ENCODE results near the gene ZMYND15. TPM values are rescaled to one million over a fixed set of nuclear protein-coding genes. Genes with fewer than 3 reads are reported as not detected.

Gene ZMYND15
- total and polyA plus RNA-seq, 2 of the 13 experiments (the other 11 are each of a cell fraction or from before 2014, with no cell fraction given): 0.24 to 2.7 TPM

DNA sequence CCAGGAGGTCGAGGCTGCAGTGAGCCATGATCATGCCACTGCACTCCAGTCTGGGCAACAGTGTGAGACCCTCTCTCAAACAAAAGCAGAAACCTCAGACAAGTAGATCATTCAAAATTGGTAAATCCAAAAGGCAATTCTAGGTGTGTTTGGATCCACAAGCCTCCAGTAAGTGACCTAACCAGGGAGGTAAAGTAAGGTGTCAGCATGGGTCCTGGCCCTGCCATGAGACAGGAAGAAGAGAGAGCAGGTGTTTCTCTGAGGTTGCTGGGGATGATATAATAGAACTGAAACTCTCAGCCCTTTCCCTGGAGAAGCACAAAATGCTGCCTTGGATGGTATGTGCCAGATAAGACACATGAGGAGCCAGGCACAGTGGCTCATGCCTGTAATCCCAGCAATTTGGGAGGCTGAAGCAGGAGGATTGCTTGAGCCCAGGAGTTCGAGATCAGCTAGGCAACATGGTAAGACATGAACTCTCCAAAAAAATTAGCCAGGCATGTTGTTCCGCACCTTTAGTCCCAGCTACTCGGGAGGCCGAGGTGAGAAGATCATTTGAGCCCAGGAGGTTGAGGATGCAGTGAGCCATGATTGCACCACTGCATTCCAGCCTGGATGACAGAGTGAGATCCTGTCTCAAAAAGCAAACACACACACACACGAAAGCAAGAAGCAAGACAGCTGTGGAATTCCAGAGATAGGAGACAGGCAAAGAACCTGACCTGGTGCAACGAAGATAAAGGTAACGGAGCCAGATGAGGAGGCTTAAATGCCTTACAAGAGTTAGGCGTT, 38.5 kb downstream of the ZMYND15 start (continued):
- TF ChIP-seq, protein P1, sequence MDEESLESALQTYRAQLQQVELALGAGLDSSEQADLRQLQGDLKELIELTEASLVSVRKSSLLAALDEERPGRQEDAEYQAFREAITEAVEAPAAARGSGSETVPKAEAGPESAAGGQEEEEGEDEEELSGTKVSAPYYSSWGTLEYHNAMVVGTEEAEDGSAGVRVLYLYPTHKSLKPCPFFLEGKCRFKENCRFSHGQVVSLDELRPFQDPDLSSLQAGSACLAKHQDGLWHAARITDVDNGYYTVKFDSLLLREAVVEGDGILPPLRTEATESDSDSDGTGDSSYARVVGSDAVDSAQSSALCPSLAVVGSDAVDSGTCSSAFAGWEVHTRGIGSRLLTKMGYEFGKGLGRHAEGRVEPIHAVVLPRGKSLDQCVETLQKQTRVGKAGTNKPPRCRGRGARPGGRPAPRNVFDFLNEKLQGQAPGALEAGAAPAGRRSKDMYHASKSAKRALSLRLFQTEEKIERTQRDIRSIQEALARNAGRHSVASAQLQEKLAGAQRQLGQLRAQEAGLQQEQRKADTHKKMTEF (CRISPR knock-in tag; IDR thresholded peaks at IDR 0.05): peak; percentile 84
- TF ChIP-seq, protein P2, sequence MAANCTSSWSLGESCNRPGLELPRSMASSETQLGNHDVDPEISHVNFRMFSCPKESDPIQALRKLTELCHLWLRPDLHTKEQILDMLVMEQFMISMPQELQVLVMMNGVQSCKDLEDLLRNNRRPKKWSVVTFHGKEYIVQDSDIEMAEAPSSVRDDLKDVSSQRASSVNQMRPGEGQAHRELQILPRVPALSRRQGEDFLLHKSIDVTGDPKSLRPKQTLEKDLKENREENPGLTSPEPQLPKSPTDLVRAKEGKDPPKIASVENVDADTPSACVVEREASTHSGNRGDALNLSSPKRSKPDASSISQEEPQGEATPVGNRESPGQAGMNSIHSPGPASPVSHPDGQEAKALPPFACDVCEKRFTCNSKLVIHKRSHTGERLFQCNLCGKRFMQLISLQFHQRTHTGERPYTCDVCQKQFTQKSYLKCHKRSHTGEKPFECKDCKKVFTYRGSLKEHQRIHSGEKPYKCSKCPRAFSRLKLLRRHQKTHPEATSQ (CRISPR knock-in tag; IDR thresholded peaks at IDR 0.05; ENCODE audit: borderline replicate concordance): 0 out of 2 replicates have a peak, but pooled peaks have one; percentile 31
- TF ChIP-seq ZFP41 (CRISPR knock-in tag; IDR thresholded peaks at IDR 0.05; ENCODE audit: borderline replicate concordance): no peak
- peak; percentile 71; the same call in 1 of the 2 replicates for TF ChIP-seq KMT2B (CRISPR knock-in tag; IDR thresholded peaks at IDR 0.05)
- TF ChIP-seq, protein P3, sequence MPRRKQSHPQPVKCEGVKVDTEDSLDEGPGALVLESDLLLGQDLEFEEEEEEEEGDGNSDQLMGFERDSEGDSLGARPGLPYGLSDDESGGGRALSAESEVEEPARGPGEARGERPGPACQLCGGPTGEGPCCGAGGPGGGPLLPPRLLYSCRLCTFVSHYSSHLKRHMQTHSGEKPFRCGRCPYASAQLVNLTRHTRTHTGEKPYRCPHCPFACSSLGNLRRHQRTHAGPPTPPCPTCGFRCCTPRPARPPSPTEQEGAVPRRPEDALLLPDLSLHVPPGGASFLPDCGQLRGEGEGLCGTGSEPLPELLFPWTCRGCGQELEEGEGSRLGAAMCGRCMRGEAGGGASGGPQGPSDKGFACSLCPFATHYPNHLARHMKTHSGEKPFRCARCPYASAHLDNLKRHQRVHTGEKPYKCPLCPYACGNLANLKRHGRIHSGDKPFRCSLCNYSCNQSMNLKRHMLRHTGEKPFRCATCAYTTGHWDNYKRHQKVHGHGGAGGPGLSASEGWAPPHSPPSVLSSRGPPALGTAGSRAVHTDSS (CRISPR knock-in tag; conservative IDR thresholded peaks at IDR 0.05): no peak
- no peak for TF ChIP-seq ZSCAN20 (CRISPR knock-in tag; IDR thresholded peaks at IDR 0.05; ENCODE audit: borderline replicate concordance)
- peak; percentile 95 for TF ChIP-seq ZNF205 (CRISPR knock-in tag; IDR thresholded peaks at IDR 0.05)
- TF ChIP-seq, protein P4, sequence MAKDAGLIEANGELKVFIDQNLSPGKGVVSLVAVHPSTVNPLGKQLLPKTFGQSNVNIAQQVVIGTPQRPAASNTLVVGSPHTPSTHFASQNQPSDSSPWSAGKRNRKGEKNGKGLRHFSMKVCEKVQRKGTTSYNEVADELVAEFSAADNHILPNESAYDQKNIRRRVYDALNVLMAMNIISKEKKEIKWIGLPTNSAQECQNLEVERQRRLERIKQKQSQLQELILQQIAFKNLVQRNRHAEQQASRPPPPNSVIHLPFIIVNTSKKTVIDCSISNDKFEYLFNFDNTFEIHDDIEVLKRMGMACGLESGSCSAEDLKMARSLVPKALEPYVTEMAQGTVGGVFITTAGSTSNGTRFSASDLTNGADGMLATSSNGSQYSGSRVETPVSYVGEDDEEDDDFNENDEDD (CRISPR knock-in tag; IDR thresholded peaks at IDR 0.05; ENCODE audit: borderline replicate concordance): peak; percentile 60; the same call in 1 of the 2 replicates
- TF ChIP-seq FOXK2 (IDR thresholded peaks at IDR 0.05): 0 out of 2 replicates have a peak, but pooled peaks have one; percentile 38
- TF ChIP-seq ZNF747 (CRISPR knock-in tag; IDR thresholded peaks at IDR 0.05; ENCODE audit: borderline replicate concordance): no peak
- no peak for TF ChIP-seq ZBTB7A (CRISPR knock-in tag; IDR thresholded peaks at IDR 0.05)
- no peak for TF ChIP-seq MATR3 (CRISPR knock-in tag; IDR thresholded peaks at IDR 0.05)
- TF ChIP-seq, protein P5, sequence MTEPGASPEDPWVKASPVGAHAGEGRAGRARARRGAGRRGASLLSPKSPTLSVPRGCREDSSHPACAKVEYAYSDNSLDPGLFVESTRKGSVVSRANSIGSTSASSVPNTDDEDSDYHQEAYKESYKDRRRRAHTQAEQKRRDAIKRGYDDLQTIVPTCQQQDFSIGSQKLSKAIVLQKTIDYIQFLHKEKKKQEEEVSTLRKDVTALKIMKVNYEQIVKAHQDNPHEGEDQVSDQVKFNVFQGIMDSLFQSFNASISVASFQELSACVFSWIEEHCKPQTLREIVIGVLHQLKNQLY (CRISPR knock-in tag; IDR thresholded peaks at IDR 0.05): 0 out of 2 replicates have a peak, but pooled peaks have one; percentile 47
- TF ChIP-seq BRCA1 (CRISPR knock-in tag; IDR thresholded peaks at IDR 0.05): no peak
- TF ChIP-seq, protein P6, sequence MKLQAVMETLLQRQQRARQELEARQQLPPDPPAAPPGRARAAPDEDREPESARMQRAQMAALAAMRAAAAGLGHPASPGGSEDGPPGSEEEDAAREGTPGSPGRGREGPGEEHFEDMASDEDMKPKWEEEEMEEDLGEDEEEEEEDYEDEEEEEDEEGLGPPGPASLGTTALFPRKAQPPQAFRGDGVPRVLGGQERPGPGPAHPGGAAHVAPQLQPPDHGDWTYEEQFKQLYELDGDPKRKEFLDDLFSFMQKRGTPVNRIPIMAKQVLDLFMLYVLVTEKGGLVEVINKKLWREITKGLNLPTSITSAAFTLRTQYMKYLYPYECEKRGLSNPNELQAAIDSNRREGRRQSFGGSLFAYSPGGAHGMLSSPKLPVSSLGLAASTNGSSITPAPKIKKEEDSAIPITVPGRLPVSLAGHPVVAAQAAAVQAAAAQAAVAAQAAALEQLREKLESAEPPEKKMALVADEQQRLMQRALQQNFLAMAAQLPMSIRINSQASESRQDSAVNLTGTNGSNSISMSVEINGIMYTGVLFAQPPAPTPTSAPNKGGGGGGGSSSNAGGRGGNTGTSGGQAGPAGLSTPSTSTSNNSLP (IDR thresholded peaks at IDR 0.05; ENCODE audit: low read depth, low read length): no peak
- TF ChIP-seq SNRNP70 (IDR thresholded peaks at IDR 0.05; ENCODE audit: low read depth, low read length): no peak
- TF ChIP-seq, protein P7, sequence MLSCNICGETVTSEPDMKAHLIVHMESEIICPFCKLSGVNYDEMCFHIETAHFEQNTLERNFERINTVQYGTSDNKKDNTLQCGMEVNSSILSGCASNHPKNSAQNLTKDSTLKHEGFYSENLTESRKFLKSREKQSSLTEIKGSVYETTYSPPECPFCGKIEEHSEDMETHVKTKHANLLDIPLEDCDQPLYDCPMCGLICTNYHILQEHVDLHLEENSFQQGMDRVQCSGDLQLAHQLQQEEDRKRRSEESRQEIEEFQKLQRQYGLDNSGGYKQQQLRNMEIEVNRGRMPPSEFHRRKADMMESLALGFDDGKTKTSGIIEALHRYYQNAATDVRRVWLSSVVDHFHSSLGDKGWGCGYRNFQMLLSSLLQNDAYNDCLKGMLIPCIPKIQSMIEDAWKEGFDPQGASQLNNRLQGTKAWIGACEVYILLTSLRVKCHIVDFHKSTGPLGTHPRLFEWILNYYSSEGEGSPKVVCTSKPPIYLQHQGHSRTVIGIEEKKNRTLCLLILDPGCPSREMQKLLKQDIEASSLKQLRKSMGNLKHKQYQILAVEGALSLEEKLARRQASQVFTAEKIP (CRISPR knock-in tag; IDR thresholded peaks at IDR 0.05; ENCODE audit: borderline replicate concordance): no peak
- peak; percentile 68; the same call in 1 of the 2 replicates for TF ChIP-seq DPF2 (CRISPR knock-in tag; IDR thresholded peaks at IDR 0.05; ENCODE audit: borderline replicate concordance, low read depth)
- TF ChIP-seq SYNCRIP (IDR thresholded peaks at IDR 0.05; ENCODE audit: insufficient read depth, low read depth, low read length): no peak
